IPS-20b (cell line): Measurements from ENCODE around the gene ADH4.
"Not testable (repeated sequence)": the region's sequence is repeated elsewhere in the genome, so short reads cannot be mapped to it uniquely, and the experiment has no call there.

Experiments used
- H3K27ac ChIP-seq: one replicate; pipeline ENCODE4 v1.5.1; 2013; ENCODE audit warnings: low read length
- H3K27me3 ChIP-seq: 2 replicates; pipeline ENCODE4 v1.6.1; 2013; ENCODE audit warnings: mild to moderate bottlenecking, low read length, inconsistent platforms; ENCODE audit not compliant: insufficient read depth
- H3K36me3 ChIP-seq: 2 replicates; pipeline ENCODE4 v1.6.1; 2013; ENCODE audit warnings: low read depth, mild to moderate bottlenecking, inconsistent platforms, low read length, moderate library complexity; ENCODE audit not compliant: insufficient read depth
- H3K4me1 ChIP-seq: 2 replicates; pipeline ENCODE4 v1.6.1; 2013; ENCODE audit warnings: mild to moderate bottlenecking, control low read depth, inconsistent platforms, low read length, moderate library complexity; ENCODE audit not compliant: insufficient read depth
- H3K4me3 ChIP-seq: 2 replicates; pipeline ENCODE4 v1.5.1; 2013; ENCODE audit warnings: mild to moderate bottlenecking, low read length, inconsistent platforms
- H3K9ac ChIP-seq: 2 replicates; pipeline ENCODE4 v1.6.1; 2013; ENCODE audit warnings: low read depth, mild to moderate bottlenecking, inconsistent platforms, low read length, moderate library complexity
- H3K9me3 ChIP-seq: 2 replicates; pipeline ENCODE4 v1.6.1; 2013; ENCODE audit warnings: mild to moderate bottlenecking, low read depth, low read length, inconsistent platforms; ENCODE audit not compliant: insufficient read depth

ADH4 gene

DNA sequence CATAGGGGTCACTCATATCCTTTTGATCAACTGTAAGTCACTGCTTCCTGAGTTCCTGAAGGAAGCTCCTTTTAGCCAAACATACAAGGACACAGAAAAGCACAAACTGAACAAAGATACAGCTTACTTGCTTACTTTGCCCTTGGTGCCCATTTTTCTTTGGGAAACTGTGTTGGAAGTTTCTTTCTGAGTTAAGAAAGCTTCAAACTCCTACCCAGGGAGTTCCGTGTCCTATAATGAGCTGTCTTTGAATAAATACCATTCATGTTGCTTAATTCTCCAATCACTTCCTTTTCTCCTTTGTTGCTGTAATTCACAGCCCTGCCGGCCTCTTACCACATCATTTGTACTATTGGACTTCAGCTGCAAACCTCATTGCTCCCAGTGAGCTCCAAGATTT is at the start of gene ADH4:
Gene ADH4, minus strand, starts transcription at position 228 of the 400 bp plus-strand sequence. Its CDS starts 75 bp downstream, at position 153.
- H3K9me3 ChIP-seq, result no peaks in the 10 kb centered on the region
- no peak within 1 kb of the TSS for H3K27ac ChIP-seq
- H3K36me3 ChIP-seq, result no peaks in the 10 kb centered on the region
- no peak within 1 kb of the TSS for H3K9ac ChIP-seq
- no peaks in the 10 kb centered on the region for H3K27me3 ChIP-seq
- no peaks in the 10 kb centered on the region for H3K4me1 ChIP-seq
- no peak within 1 kb of the TSS for H3K4me3 ChIP-seq

GRCh38 chr4:99190336-99190735 is 46.2 kb upstream of the ADH4 start:
- Histone ChIP-seq H3K27me3 (no peaks in the 10 kb centered on the region), H3K4me1 (no peaks in the 10 kb centered on the region), H3K9me3 (peaks cover 12% of the 10 kb centered on the region), H3K27ac (no peak overlapping the region), H3K4me3 (no peak overlapping the region), H3K36me3 (no peaks in the 10 kb centered on the region), H3K9ac (no peak overlapping the region)

- peaks cover 16% of the 10 kb centered on the region for H3K9me3 ChIP-seq
- H3K27me3 ChIP-seq, H3K4me3 ChIP-seq, H3K27ac ChIP-seq, H3K4me1 ChIP-seq, H3K36me3 ChIP-seq, H3K9ac ChIP-seq: not testable (repeated sequence)
These were observed 45.8 kb upstream of the ADH4 start for GRCh38 chr4:99189900-99190299.

- Histone ChIP-seq H3K27me3 (no peaks in the 10 kb centered on the region), H3K27ac (no peak overlapping the region), H3K9me3 (peaks cover 18% of the 10 kb centered on the region), H3K4me3 (no peak overlapping the region), H3K9ac (no peak overlapping the region), H3K36me3 (no peaks in the 10 kb centered on the region), H3K4me1 (no peaks in the 10 kb centered on the region)
These were observed 41.9 kb upstream of the ADH4 start for GRCh38 chr4:99186029-99186428.

DNA sequence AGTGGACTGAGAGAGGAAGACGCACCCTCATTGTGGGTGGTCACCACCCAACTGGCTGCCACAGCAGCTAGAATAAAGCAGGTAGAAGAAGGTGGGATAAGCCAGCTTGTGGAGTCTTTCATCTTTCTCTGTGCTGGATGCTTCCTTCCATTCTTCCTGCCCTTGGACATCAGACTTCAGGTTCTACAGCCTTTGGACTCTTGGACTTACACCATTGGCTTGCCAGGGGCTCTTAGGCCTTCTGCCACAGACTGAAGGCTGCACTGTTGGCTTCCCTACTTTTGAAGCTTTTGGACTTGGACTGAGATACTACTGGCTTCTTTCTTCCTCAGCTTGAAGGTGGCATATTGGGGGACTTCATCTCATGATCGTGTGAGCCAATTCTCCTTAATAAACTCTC is 41.5 kb upstream of the ADH4 start:
- no peak overlapping the region for H3K9ac ChIP-seq
- H3K4me1 ChIP-seq, result no peaks in the 10 kb centered on the region

GRCh38 chr4:99180382-99181070 is 36.4 kb upstream of the ADH4 start:
- H3K36me3 ChIP-seq, result no peaks in the 10 kb centered on the region
- no peaks in the 10 kb centered on the region for H3K27me3 ChIP-seq
- no peak overlapping the region for H3K4me3 ChIP-seq
- H3K9ac ChIP-seq, result no peak overlapping the region
- H3K27ac ChIP-seq, result no peak overlapping the region
- peaks cover 12% of the 10 kb centered on the region for H3K9me3 ChIP-seq
- no peaks in the 10 kb centered on the region for H3K4me1 ChIP-seq

More for the DNA sequence above, 41.5 kb upstream of the ADH4 start:
- H3K27me3 ChIP-seq, result no peaks in the 10 kb centered on the region
- no peak overlapping the region for H3K4me3 ChIP-seq
- H3K36me3 ChIP-seq, result no peaks in the 10 kb centered on the region
- H3K9me3 ChIP-seq, result peaks cover 18% of the 10 kb centered on the region
- H3K27ac ChIP-seq, result no peak overlapping the region

DNA sequence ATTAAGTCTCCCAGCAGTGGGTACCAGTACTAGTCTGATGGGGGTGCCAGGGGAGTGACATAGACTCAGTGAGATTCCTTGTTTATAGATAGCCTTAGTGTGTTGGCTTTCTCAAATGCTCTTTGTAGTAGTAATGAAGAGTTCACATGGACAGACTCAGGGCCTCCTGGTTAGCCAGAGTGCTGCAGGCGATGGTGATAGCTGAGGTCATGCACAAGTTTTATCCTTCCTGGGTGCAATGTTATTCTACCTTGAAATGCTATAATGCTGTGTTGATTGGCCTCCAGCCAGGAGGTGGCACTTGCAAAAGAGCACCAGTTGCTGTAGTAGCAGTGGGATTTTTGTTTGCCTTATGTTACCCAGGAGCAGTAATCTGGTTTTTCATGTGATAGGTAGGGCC is 35.5 kb upstream of the ADH4 start:
- Histone ChIP-seq H3K36me3 (no peaks in the 10 kb centered on the region), H3K27ac (no peak overlapping the region)

GRCh38 chr4:99179178-99179577 is 35.1 kb upstream of the ADH4 start:
- Histone ChIP-seq H3K36me3 (no peaks in the 10 kb centered on the region), H3K27me3 (no peaks in the 10 kb centered on the region), H3K4me3 (no peak overlapping the region), H3K27ac (no peak overlapping the region), H3K9ac (no peak overlapping the region), H3K4me1 (no peaks in the 10 kb centered on the region), H3K9me3 (peaks cover 1% of the 10 kb centered on the region; the same call in 1 of the 2 replicates)

More for the DNA sequence above, 35.5 kb upstream of the ADH4 start:
- H3K9ac ChIP-seq, result no peak overlapping the region
- no peak overlapping the region for H3K4me3 ChIP-seq
- peaks cover 6% of the 10 kb centered on the region; the same call in 1 of the 2 replicates for H3K9me3 ChIP-seq
- no peaks in the 10 kb centered on the region for H3K27me3 ChIP-seq
- no peaks in the 10 kb centered on the region for H3K4me1 ChIP-seq

- Histone ChIP-seq H3K36me3 (no peaks in the 10 kb centered on the region), H3K27ac (no peak overlapping the region), H3K4me1 (no peaks in the 10 kb centered on the region), H3K9ac (no peak overlapping the region), H3K4me3 (no peak overlapping the region), H3K27me3 (no peaks in the 10 kb centered on the region), H3K9me3 (no peaks in the 10 kb centered on the region)
These were observed 22.4 kb upstream of the ADH4 start for GRCh38 chr4:99166544-99166943.

DNA sequence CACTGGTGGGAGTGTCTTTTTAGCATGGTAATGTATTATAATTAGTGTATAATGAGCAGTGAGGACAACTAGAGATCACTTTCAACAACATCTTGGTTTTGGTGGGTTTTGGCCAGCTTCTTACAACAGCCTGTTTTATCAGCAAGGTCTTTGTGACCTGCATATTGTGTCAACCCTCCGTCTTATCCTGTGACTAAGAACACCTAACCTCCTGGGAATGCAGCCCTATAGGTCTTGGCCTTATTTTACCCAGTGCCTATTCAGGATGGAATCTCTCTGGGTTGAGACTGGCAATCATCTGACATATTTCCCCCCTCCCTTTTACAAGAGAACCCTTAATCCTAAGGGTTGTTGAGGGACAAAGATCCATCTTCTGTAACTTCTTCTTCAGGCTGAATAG is 21.9 kb upstream of the ADH4 start:
- no peaks in the 10 kb centered on the region for H3K9me3 ChIP-seq
- H3K36me3 ChIP-seq, result no peaks in the 10 kb centered on the region
- no peaks in the 10 kb centered on the region for H3K4me1 ChIP-seq
- no peaks in the 10 kb centered on the region for H3K27me3 ChIP-seq
- no peak overlapping the region for H3K4me3 ChIP-seq
- no peak overlapping the region for H3K9ac ChIP-seq
- H3K27ac ChIP-seq, result no peak overlapping the region

GRCh38 chr4:99161373-99162099 is 17.4 kb upstream of the ADH4 start:
- no peak overlapping the region for H3K4me3 ChIP-seq
- H3K9ac ChIP-seq, result no peak overlapping the region
- H3K4me1 ChIP-seq, result no peaks in the 10 kb centered on the region
- H3K27ac ChIP-seq, result no peak overlapping the region
- H3K36me3 ChIP-seq, result no peaks in the 10 kb centered on the region
- no peaks in the 10 kb centered on the region for H3K9me3 ChIP-seq
- no peaks in the 10 kb centered on the region for H3K27me3 ChIP-seq

GRCh38 chr4:99159699-99160098 is 15.6 kb upstream of the ADH4 start:
- Histone ChIP-seq H3K36me3 (no peaks in the 10 kb centered on the region), H3K27me3 (no peaks in the 10 kb centered on the region), H3K9ac (no peak overlapping the region), H3K27ac (no peak overlapping the region), H3K9me3 (no peaks in the 10 kb centered on the region), H3K4me3 (no peak overlapping the region), H3K4me1 (no peaks in the 10 kb centered on the region)
